ENCODE data around the gene TRIM14. TPM values are rescaled to one million over a fixed set of nuclear protein-coding genes. Genes with fewer than 3 reads are reported as not detected.

TRIM14 gene
- total and polyA plus RNA-seq, 2 of the 13 experiments (the other 11 are each of a cell fraction or from before 2014, with no cell fraction given) = 9.2 to 13.0 TPM

DNA sequence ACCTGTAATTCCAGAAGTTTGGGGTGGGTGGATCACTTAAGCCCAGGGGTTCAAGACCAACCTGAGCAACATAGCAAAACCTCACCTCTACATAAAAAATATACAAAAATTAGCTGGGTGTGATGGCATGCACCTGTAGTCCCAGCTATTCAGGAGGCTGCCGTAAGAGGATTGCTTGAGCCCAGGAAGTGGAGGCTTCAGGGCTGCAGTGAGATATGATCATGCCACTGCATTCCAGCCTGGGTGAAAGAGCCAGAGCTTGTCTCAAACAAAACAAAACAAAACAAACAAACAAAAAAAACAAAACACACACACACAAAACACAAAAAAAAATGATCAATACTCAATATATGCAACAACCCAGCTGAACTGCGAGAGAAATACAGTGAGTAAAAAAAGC is 29.5 kb upstream of the TRIM14 start:
- Histone ChIP-seq H3K4me2 (ENCODE audit: low read depth, low read length) (no peak overlapping the region), H3K4me1 (ENCODE audit: insufficient read depth, low read length) (peaks cover 54% of the 10 kb centered on the region), H3K9ac (ENCODE audit: insufficient read depth, low read depth, low read length) (no peak overlapping the region), H3K36me3 (replicated peaks in 1 of 2; ENCODE audit: control insufficient read depth in 1 of 2, insufficient read depth in 2 of 2, low read length in 2 of 2) (peaks cover 0 to 15% of the 10 kb centered on the region in 2 experiments; a peak in 2 of 5 replicates), H3K27me3 (ENCODE audit: control insufficient read depth in 1 of 2, insufficient read depth in 2 of 2, low read length in 2 of 2) (no peaks in the 10 kb centered on the region), H3K9me3 (ENCODE audit: low read length) (no peaks in the 10 kb centered on the region), H3K4me3 (replicated peaks in 1 of 3; ENCODE audit: insufficient read depth in 1 of 3, low read depth in 2 of 3, low read length in 3 of 3) (no peak overlapping the region), H3K79me2 (ENCODE audit: insufficient read depth, low read length) (no peaks in the 10 kb centered on the region), H3K27ac (ENCODE audit: extremely low read length, insufficient read depth, low read length) (no peak overlapping the region), H2AFZ (ENCODE audit: low read length) (no peak overlapping the region), H4K20me1 (ENCODE audit: insufficient read depth, low read length) (no peaks in the 10 kb centered on the region)
- intact Hi-C loops (cut with micrococcal nuclease; ENCODE audit: unreplicated experiment) (no loop called here), in situ Hi-C loops (cut with HindIII; ENCODE audit: extremely low pct_ligation_motif_present, low pct_unique_long_range_greater_than_20kb) (no loop called here)
- no peak for ATAC-seq
- FAIRE-seq = no peak
- DNase-seq (ENCODE audit: low spot score) = no peak
- CTCF ChIA-PET (ENCODE audit: low intra/inter-chr PET ratio, low total read pairs) = no interaction called here
- BruUV-seq (replicated peaks) = no TSS peak
- POLR2A ChIA-PET = no interaction called here
- TF ChIP-seq PHF5A (CRISPR knock-in tag; IDR thresholded peaks at IDR 0.05; ENCODE audit: low read depth, unreplicated experiment) = no peak
- 95% methylated on average over 2 of the region's 2 CpGs for WGBS (ENCODE audit: low lambda C conversion rate)

DNA sequence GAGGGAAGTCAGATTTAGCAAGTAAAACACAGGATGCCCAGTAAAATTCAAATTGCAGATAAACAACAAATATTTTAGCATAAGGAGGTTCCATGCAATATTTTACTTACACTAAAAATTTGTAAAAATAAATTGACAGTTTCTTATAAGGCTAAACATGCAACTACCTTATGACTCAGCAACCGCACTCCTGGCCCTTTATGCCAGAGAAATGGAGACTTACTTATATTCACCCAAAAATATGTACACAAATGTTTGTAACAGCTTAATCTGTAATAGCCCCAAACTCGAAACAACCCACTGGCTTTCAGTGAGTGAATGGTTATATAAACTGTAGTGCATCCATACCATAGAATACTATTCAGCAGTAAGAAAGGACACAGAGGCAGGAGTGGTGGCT is 28.6 kb upstream of the TRIM14 start:
- Histone ChIP-seq H3K27me3 (ENCODE audit: control insufficient read depth in 1 of 2, insufficient read depth in 2 of 2, low read length in 2 of 2) (no peaks in the 10 kb centered on the region), H3K36me3 (replicated peaks in 1 of 2; ENCODE audit: control insufficient read depth in 1 of 2, insufficient read depth in 2 of 2, low read length in 2 of 2) (peaks cover 0 to 15% of the 10 kb centered on the region in 2 experiments; a peak in 2 of 5 replicates), H3K4me2 (ENCODE audit: low read depth, low read length) (no peak overlapping the region), H4K20me1 (ENCODE audit: insufficient read depth, low read length) (no peaks in the 10 kb centered on the region), H3K9ac (ENCODE audit: insufficient read depth, low read depth, low read length) (no peak overlapping the region), H2AFZ (ENCODE audit: low read length) (no peak overlapping the region), H3K4me1 (ENCODE audit: insufficient read depth, low read length) (peaks cover 55% of the 10 kb centered on the region), H3K9me3 (ENCODE audit: low read length) (no peaks in the 10 kb centered on the region), H3K4me3 (replicated peaks in 1 of 3; ENCODE audit: insufficient read depth in 1 of 3, low read depth in 2 of 3, low read length in 3 of 3) (no peak overlapping the region), H3K79me2 (ENCODE audit: insufficient read depth, low read length) (no peaks in the 10 kb centered on the region), H3K27ac (ENCODE audit: extremely low read length, insufficient read depth, low read length) (no peak overlapping the region)
- DNase-seq (ENCODE audit: low spot score) (no peak), ATAC-seq (no peak), FAIRE-seq (no peak)
- in situ Hi-C loops (cut with HindIII; ENCODE audit: extremely low pct_ligation_motif_present, low pct_unique_long_range_greater_than_20kb) = no loop called here
- ChIA-PET POLR2A (no interaction called here), CTCF (ENCODE audit: low intra/inter-chr PET ratio, low total read pairs) (no interaction called here)
- intact Hi-C loops (cut with micrococcal nuclease; ENCODE audit: unreplicated experiment) = loop anchor here (2.0 kb wide), 2 partner anchors 21 to 45 kb away; partner anchors contain the start of gene CORO2A
- 93% methylated on average over 2 of the region's 2 CpGs for WGBS (ENCODE audit: low lambda C conversion rate)
- no TSS peak for BruUV-seq (replicated peaks)
- TF ChIP-seq ZNF354B (CRISPR knock-in tag; IDR thresholded peaks at IDR 0.05) (no peak), NFYB (CRISPR knock-in tag; IDR thresholded peaks at IDR 0.05) (no peak), RXRB (CRISPR knock-in tag; IDR thresholded peaks at IDR 0.05; ENCODE audit: borderline replicate concordance) (no peak), SRY (CRISPR knock-in tag; IDR thresholded peaks at IDR 0.05) (no peak), SIX4 (CRISPR knock-in tag; IDR thresholded peaks at IDR 0.05) (no peak), GATAD2A (CRISPR knock-in tag; IDR thresholded peaks at IDR 0.05) (no peak)
- TF ChIP-seq, protein P1, sequence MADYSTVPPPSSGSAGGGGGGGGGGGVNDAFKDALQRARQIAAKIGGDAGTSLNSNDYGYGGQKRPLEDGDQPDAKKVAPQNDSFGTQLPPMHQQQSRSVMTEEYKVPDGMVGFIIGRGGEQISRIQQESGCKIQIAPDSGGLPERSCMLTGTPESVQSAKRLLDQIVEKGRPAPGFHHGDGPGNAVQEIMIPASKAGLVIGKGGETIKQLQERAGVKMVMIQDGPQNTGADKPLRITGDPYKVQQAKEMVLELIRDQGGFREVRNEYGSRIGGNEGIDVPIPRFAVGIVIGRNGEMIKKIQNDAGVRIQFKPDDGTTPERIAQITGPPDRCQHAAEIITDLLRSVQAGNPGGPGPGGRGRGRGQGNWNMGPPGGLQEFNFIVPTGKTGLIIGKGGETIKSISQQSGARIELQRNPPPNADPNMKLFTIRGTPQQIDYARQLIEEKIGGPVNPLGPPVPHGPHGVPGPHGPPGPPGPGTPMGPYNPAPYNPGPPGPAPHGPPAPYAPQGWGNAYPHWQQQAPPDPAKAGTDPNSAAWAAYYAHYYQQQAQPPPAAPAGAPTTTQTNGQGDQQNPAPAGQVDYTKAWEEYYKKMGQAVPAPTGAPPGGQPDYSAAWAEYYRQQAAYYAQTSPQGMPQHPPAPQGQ (CRISPR knock-in tag; IDR thresholded peaks at IDR 0.05; ENCODE audit: borderline replicate concordance) = no peak

Data from HepG2 (cell line).